ENCODE data around the gene FLVCR2.

DNA sequence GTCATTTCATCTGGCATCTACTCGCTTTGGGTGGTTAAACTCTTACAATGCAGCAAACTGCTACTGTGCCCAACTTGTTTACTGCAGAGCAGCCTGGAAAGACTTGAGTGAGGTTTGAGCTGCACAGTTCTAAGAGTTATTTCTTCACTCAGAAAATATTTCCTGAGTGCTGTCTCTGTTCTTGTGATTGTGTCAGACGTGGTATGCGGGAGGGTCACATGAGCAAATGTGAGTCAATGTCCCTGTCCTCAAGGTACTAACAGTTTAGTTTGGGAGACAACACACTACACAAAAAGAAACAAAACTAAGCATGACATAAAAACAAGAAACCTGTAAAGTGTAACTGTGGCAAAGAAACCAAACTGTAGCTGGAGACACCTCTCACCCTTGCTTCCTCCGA, 32.4 kb downstream of the FLVCR2 start:
- TF ChIP-seq JUND (IDR thresholded peaks at IDR 0.05) (no peak), RXRA (IDR thresholded peaks at IDR 0.05; ENCODE audit: borderline replicate concordance, low read depth) (no peak), RCOR1 (IDR thresholded peaks at IDR 0.05; ENCODE audit: low read length) (no peak), MXI1 (IDR thresholded peaks at IDR 0.05; ENCODE audit: low read depth, low read length) (no peak), EP300 (IDR thresholded peaks at IDR 0.05; ENCODE audit: borderline replicate concordance in 1 of 2, low read depth in 1 of 2, low read length in 1 of 2) (no peak)
- TF ChIP-seq, protein P1, sequence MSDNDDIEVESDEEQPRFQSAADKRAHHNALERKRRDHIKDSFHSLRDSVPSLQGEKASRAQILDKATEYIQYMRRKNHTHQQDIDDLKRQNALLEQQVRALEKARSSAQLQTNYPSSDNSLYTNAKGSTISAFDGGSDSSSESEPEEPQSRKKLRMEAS (IDR thresholded peaks at IDR 0.05; ENCODE audit: low read depth), result no peak
- TF ChIP-seq, protein P2, sequence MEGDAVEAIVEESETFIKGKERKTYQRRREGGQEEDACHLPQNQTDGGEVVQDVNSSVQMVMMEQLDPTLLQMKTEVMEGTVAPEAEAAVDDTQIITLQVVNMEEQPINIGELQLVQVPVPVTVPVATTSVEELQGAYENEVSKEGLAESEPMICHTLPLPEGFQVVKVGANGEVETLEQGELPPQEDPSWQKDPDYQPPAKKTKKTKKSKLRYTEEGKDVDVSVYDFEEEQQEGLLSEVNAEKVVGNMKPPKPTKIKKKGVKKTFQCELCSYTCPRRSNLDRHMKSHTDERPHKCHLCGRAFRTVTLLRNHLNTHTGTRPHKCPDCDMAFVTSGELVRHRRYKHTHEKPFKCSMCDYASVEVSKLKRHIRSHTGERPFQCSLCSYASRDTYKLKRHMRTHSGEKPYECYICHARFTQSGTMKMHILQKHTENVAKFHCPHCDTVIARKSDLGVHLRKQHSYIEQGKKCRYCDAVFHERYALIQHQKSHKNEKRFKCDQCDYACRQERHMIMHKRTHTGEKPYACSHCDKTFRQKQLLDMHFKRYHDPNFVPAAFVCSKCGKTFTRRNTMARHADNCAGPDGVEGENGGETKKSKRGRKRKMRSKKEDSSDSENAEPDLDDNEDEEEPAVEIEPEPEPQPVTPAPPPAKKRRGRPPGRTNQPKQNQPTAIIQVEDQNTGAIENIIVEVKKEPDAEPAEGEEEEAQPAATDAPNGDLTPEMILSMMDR (IDR thresholded peaks at IDR 0.05), result no peak

Measured in SK-N-SH (cell line).